ENCODE measurements around the gene PPP6R1.
"Not testable (repeated sequence)": the region's sequence is repeated elsewhere in the genome, so short reads cannot be mapped to it uniquely, and the experiment has no call there.

PPP6R1 gene

DNA sequence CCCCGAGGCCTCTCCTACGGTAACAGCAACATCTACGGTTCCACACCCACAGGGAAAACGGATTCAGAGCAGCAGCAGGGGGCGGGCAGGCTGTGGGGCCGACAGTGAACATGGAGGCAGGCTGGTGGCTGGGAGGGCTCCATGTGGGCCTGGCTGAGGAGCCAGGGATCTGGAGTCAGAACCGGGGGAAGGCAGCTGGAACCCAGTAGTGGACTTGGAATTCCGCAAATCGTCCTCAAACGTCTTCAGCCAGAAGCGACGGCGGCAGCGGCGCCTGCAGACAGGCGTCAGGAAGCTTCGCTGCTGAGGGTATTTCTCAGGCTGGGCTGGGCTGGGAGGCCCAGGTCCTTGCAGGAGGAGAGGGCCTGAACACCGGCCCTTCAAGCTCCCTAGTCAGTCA, 32.0 kb downstream of the PPP6R1 start:
- Histone ChIP-seq H3K27me3 (no peaks in the 10 kb centered on the region), H3K9me3 (no peaks in the 10 kb centered on the region), H3K36me3 (peaks cover 22 to 69% (median 48%) of the 10 kb centered on the region in 3 donors), H3K27ac (no peak overlapping the region), H3K4me3 (no peak overlapping the region), H3K4me1 (no peaks in the 10 kb centered on the region)
- TF ChIP-seq, protein P1, sequence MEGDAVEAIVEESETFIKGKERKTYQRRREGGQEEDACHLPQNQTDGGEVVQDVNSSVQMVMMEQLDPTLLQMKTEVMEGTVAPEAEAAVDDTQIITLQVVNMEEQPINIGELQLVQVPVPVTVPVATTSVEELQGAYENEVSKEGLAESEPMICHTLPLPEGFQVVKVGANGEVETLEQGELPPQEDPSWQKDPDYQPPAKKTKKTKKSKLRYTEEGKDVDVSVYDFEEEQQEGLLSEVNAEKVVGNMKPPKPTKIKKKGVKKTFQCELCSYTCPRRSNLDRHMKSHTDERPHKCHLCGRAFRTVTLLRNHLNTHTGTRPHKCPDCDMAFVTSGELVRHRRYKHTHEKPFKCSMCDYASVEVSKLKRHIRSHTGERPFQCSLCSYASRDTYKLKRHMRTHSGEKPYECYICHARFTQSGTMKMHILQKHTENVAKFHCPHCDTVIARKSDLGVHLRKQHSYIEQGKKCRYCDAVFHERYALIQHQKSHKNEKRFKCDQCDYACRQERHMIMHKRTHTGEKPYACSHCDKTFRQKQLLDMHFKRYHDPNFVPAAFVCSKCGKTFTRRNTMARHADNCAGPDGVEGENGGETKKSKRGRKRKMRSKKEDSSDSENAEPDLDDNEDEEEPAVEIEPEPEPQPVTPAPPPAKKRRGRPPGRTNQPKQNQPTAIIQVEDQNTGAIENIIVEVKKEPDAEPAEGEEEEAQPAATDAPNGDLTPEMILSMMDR (IDR thresholded peaks at IDR 0.05): no peak
- intact Hi-C loops (cut with DNase I; ENCODE audit: low total_unique reads): no loop called here
- DNase-seq: no peak

DNA sequence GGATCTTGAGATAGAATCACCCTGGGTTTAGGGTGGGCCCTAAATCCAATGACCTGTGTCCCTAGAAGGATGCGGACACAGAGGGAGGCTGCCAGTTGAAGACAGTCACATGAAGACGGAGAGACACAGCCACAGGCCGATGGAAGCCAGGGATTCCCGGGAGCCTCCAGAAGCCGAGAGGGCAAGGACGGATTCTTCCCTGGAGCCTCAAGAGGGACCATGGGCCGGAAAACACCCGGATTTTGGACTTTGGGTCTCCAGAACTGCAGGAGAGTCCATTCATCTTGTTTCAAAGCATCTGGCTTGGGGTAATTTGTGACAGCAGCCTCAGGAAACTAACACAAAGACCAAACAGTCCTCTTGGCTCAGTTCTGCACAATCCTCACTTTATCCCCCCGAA, 32.5 kb downstream of the PPP6R1 start:
- intact Hi-C loops (cut with DNase I; ENCODE audit: low total_unique reads): no loop called here
- no peaks in the 10 kb centered on the region for H3K9me3 ChIP-seq
- no peaks in the 10 kb centered on the region for H3K27me3 ChIP-seq
- no peaks in the 10 kb centered on the region for H3K4me1 ChIP-seq
- TF ChIP-seq, protein P1 (IDR thresholded peaks at IDR 0.05): no peak
- H3K36me3 ChIP-seq: peaks cover 17 to 64% (median 43%) of the 10 kb centered on the region in 3 donors
- no peak overlapping the region for H3K4me3 ChIP-seq
- H3K27ac ChIP-seq: no peak overlapping the region
- no peak for DNase-seq

DNA sequence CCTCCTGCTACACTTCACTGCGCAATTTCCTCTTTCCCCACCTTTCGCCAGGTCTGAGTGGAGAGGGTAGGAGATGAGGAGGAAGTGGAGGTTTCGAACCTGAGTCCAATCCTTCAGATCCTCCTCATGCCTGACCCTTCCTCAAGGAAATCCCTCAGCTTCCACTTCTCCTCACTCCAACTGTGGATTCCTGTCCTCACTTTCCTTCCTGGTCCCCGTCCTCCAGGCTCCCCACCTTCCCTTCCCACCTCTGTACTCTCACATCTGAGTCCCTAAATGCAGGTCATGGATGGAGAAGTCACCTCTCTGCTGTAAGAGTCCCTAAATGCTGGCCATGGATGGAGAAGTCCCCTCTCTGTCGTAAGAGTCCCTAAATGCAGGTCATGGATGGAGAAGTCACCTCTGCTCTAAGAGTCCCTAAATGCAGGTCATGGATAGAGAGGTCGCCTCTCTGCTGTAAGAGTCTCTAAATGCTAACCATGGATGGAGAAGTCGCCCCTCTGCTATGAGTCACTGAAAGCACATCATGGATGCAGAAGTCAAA, 33.3 kb downstream of the PPP6R1 start:
- intact Hi-C loops (cut with DNase I; ENCODE audit: low total_unique reads): no loop called here
- TF ChIP-seq, protein P1 (IDR thresholded peaks at IDR 0.05): no peak
- H3K27me3 ChIP-seq: no peaks in the 10 kb centered on the region
- no peaks in the 10 kb centered on the region for H3K9me3 ChIP-seq
- no peak for DNase-seq
- peaks cover 9 to 56% (median 35%) of the 10 kb centered on the region in 3 donors for H3K36me3 ChIP-seq
- no peak overlapping the region for H3K4me3 ChIP-seq
- no peaks in the 10 kb centered on the region for H3K4me1 ChIP-seq
- H3K27ac ChIP-seq: no peak overlapping the region

DNA sequence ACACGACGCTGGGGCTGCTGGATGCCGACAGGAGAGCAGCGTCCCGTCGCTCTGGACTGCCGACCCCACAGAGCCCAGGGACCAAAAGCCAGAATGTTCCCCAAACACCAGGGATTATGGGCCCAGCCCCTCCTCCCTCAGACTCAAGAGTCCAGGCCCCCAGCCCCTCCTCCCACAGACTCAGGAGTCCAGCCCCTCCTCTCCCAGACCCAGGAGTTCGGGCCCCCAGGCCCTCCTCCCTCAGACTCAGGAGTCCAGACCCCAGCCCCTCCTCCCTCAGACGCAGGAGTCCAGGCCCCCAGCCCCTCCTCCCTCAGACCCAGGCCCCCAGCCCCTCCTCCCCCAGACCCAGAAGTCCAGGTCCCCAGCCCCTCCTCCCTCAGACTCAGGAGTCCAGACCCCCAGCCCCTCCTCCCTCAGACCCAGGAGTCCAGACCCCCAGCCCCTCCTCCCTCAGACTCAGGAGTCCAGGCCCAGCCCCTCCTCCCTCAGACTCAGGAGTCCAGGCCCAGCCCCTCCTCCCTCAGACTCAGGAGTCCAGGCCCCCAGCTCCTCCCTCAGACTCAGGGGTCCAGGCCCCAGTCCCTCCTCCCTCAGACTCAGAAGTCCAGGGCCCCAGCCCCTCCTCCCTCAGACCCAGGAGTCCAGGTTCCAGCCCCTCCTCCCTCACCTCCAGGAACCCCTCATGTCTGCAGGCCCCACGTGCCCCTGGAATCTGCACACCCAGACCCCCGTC, 34.0 kb downstream of the PPP6R1 start:
- peaks cover 3 to 50% (median 28%) of the 10 kb centered on the region in 3 donors for H3K36me3 ChIP-seq
- intact Hi-C loops (cut with DNase I; ENCODE audit: low total_unique reads): not testable (repeated sequence)

DNA sequence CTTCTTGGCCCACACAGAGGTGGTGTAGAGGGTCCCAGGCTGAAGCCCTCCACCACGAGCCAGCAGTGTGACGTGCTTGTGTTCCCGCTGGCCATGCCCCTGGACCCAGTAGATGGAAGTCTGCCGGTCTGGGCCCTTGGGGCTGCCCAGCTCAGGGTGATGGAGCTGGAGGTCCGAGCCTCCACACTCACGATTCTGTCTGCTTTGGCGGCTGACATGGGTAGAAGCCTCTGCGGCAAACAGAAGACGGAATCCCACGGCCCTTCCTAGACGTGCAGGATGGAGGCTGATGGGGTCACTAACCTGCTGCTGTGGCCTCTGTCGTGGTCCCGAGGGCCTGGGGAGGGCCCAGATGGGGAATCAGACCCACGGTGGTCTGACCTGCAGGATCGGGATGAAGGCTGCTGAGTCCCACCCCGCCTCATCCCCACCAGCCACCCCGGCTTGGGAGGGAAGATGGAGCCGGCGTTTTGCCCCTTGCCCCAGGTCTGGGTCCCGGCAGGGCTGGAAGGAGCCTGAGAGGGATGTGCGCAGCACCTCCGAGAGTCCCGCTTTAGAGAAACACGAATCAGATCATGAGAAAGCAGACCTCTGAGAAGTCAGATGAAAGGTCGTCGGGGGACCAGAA, 34.7 kb downstream of the PPP6R1 start:
- DNase-seq: no peak
- no peak overlapping the region for H3K4me3 ChIP-seq
- H3K4me1 ChIP-seq: no peaks in the 10 kb centered on the region
- H3K27ac ChIP-seq: no peak overlapping the region
- intact Hi-C loops (cut with DNase I; ENCODE audit: low total_unique reads): no loop called here
- peaks cover 0 to 43% (median 21%) of the 10 kb centered on the region in 3 donors for H3K36me3 ChIP-seq
- H3K9me3 ChIP-seq: no peaks in the 10 kb centered on the region
- H3K27me3 ChIP-seq: no peaks in the 10 kb centered on the region
- TF ChIP-seq, protein P1 (IDR thresholded peaks at IDR 0.05): no peak

More for the DNA sequence above, 34.0 kb downstream of the PPP6R1 start:
- not testable (repeated sequence) for H3K9me3 ChIP-seq, H3K27me3 ChIP-seq, H3K4me3 ChIP-seq, H3K27ac ChIP-seq, DNase-seq, H3K4me1 ChIP-seq

Measured in tibial artery (tissue), 4 donors.